Effector memory CD8-positive, alpha-beta T cell (primary cell): ENCODE data around the gene ACTR1B.

Experiments
- ATAC-seq: fragments of 150-1000 bp; cut with Tn5 transposase; replicated peaks from 2 replicates; pipeline ENCODE4 v1.10.0; 2021; ENCODE audit warnings: mild to moderate bottlenecking, moderate library complexity
- DNase-seq, 3 experiments: peaks; one replicate each; pipeline ENCODE4 v3.0.0; 2021
- H3K27ac Mint-ChIP-seq, 2 donors: one replicate each; pipeline ENCODE4 v1.8.0; 2022; ENCODE audit warnings: mild to moderate bottlenecking in 2 of 2, mixed read lengths in 2 of 2, moderate library complexity in 2 of 2
- H3K27me3 Mint-ChIP-seq, 2 donors: one replicate each; pipeline ENCODE4 v1.8.0; 2022; ENCODE audit warnings: mixed read lengths in 2 of 2
- H3K36me3 Mint-ChIP-seq: one replicate; pipeline ENCODE4 v1.8.0; 2022; ENCODE audit warnings: mild to moderate bottlenecking, moderate library complexity, mixed read lengths; ENCODE audit not compliant: insufficient read depth
- H3K4me1 Mint-ChIP-seq, 2 donors: one replicate each; pipeline ENCODE4 v1.8.0; 2022; ENCODE audit warnings: low read depth in 2 of 2, mixed read lengths in 2 of 2
- H3K4me3 Mint-ChIP-seq, 2 donors: one replicate each; pipeline ENCODE4 v1.8.0; 2022; ENCODE audit warnings: mild to moderate bottlenecking in 2 of 2, mixed read lengths in 2 of 2, moderate library complexity in 2 of 2
- H3K9me3 Mint-ChIP-seq, 2 donors: one replicate each; pipeline ENCODE4 v1.8.0; 2022; ENCODE audit warnings: mixed read lengths in 2 of 2

The ACTR1B gene

GRCh38 chr2:97660044-97660774 is 3.6 kb downstream of the ACTR1B start:
- Mint-ChIP-seq H3K4me3 (no peak overlapping the region), H3K36me3 (peaks cover 47% of the 10 kb centered on the region)

GRCh38 chr2:97659256-97660043 is 4.4 kb downstream of the ACTR1B start:
- Mint-ChIP-seq H3K36me3 (peaks cover 51% of the 10 kb centered on the region), H3K4me3 (no peak overlapping the region), H3K27ac (peak overlapping the region in 1 of 2 donors; percentile 72)

More at GRCh38 chr2:97660044-97660774, 3.6 kb downstream of the ACTR1B start:
- DNase-seq (no peak), ATAC-seq (no peak)
- Mint-ChIP-seq H3K4me1 (peaks cover 29 to 31% of the 10 kb centered on the region in 2 donors), H3K27me3 (no peaks in the 10 kb centered on the region), H3K27ac (peak overlapping the region in 1 of 2 donors; percentile 72), H3K9me3 (no peaks in the 10 kb centered on the region)

GRCh38 chr2:97658691-97659157 is 5.1 kb downstream of the ACTR1B start:
- peak overlapping the region in 1 of 2 donors; percentile 6 for H3K27ac Mint-ChIP-seq

More at GRCh38 chr2:97659256-97660043, 4.4 kb downstream of the ACTR1B start:
- Mint-ChIP-seq H3K4me1 (peaks cover 25 to 31% of the 10 kb centered on the region in 2 donors), H3K9me3 (no peaks in the 10 kb centered on the region), H3K27me3 (no peaks in the 10 kb centered on the region)
- no peak for DNase-seq
- ATAC-seq, result no peak

GRCh38 chr2:97657986-97658690 is 5.7 kb downstream of the ACTR1B start:
- no peaks in the 10 kb centered on the region for H3K9me3 Mint-ChIP-seq
- no peaks in the 10 kb centered on the region for H3K27me3 Mint-ChIP-seq
- no peak overlapping the region for H3K4me3 Mint-ChIP-seq
- no peak for DNase-seq
- no peak for ATAC-seq
- peak overlapping the region in 1 of 2 donors; percentile 17 for H3K27ac Mint-ChIP-seq
- H3K36me3 Mint-ChIP-seq, result peaks cover 44% of the 10 kb centered on the region
- H3K4me1 Mint-ChIP-seq, result peaks cover 23 to 29% of the 10 kb centered on the region in 2 donors

More at GRCh38 chr2:97658691-97659157, 5.1 kb downstream of the ACTR1B start:
- Mint-ChIP-seq H3K36me3 (peaks cover 47% of the 10 kb centered on the region), H3K27me3 (no peaks in the 10 kb centered on the region), H3K4me1 (peaks cover 25 to 31% of the 10 kb centered on the region in 2 donors), H3K4me3 (no peak overlapping the region), H3K9me3 (no peaks in the 10 kb centered on the region)
- DNase-seq (no peak), ATAC-seq (no peak)

- no peak overlapping the region for H3K4me3 Mint-ChIP-seq
- peaks cover 38% of the 10 kb centered on the region for H3K36me3 Mint-ChIP-seq
- H3K9me3 Mint-ChIP-seq, result no peaks in the 10 kb centered on the region
- ATAC-seq (no peak), DNase-seq (no peak)
- H3K4me1 Mint-ChIP-seq, result peaks cover 13 to 19% of the 10 kb centered on the region in 2 donors
- H3K27ac Mint-ChIP-seq, result peak overlapping the region; percentile 17 to 25
- H3K27me3 Mint-ChIP-seq, result no peaks in the 10 kb centered on the region
These were observed 6.8 kb downstream of the ACTR1B start for GRCh38 chr2:97656905-97657587.

- ATAC-seq (no peak), DNase-seq (no peak)
- no peaks in the 10 kb centered on the region for H3K9me3 Mint-ChIP-seq
- peaks cover 6 to 11% of the 10 kb centered on the region in 2 donors for H3K4me1 Mint-ChIP-seq
- H3K27ac Mint-ChIP-seq, result no peak overlapping the region
- peaks cover 38% of the 10 kb centered on the region for H3K36me3 Mint-ChIP-seq
- H3K27me3 Mint-ChIP-seq, result no peaks in the 10 kb centered on the region
- no peak overlapping the region for H3K4me3 Mint-ChIP-seq
These were observed 7.6 kb downstream of the ACTR1B start for GRCh38 chr2:97656129-97656755.

- no peak for DNase-seq
- peak; percentile 31 for ATAC-seq
- Mint-ChIP-seq H3K27me3 (no peaks in the 10 kb centered on the region), H3K9me3 (no peaks in the 10 kb centered on the region), H3K4me3 (no peak overlapping the region), H3K36me3 (peaks cover 48% of the 10 kb centered on the region), H3K4me1 (peaks cover 2 to 5% of the 10 kb centered on the region in 2 donors), H3K27ac (peak overlapping the region in 1 of 2 donors; percentile 21)
These were observed 9.1 kb downstream of the ACTR1B start for GRCh38 chr2:97654791-97655190.

- peaks cover 48% of the 10 kb centered on the region for H3K36me3 Mint-ChIP-seq
- peak overlapping the region in 1 of 2 donors; percentile 21 for H3K27ac Mint-ChIP-seq
- peaks cover 0 to 2% of the 10 kb centered on the region in 2 donors for H3K4me1 Mint-ChIP-seq
- peak; percentile 21 for ATAC-seq
- H3K27me3 Mint-ChIP-seq, result no peaks in the 10 kb centered on the region
- no peak overlapping the region for H3K4me3 Mint-ChIP-seq
- no peaks in the 10 kb centered on the region for H3K9me3 Mint-ChIP-seq
- no peak for DNase-seq
These were observed 9.5 kb downstream of the ACTR1B start for GRCh38 chr2:97654309-97654708.

GRCh38 chr2:97653874-97654273 is 10.0 kb downstream of the ACTR1B start:
- peaks cover 49% of the 10 kb centered on the region for H3K36me3 Mint-ChIP-seq
- H3K27me3 Mint-ChIP-seq, result no peaks in the 10 kb centered on the region
- DNase-seq (no peak), ATAC-seq (no peak)
- peak overlapping the region in 1 of 2 donors; percentile 21 for H3K27ac Mint-ChIP-seq
- no peak overlapping the region for H3K4me3 Mint-ChIP-seq
- H3K9me3 Mint-ChIP-seq, result no peaks in the 10 kb centered on the region
- H3K4me1 Mint-ChIP-seq, result peaks cover 0 to 2% of the 10 kb centered on the region in 2 donors

- Mint-ChIP-seq H3K4me3 (no peak overlapping the region), H3K27ac (peak overlapping the region in 1 of 2 donors; percentile 21), H3K4me1 (peaks cover 0 to 2% of the 10 kb centered on the region in 2 donors), H3K27me3 (no peaks in the 10 kb centered on the region), H3K36me3 (peaks cover 48% of the 10 kb centered on the region), H3K9me3 (no peaks in the 10 kb centered on the region)
- ATAC-seq (no peak), DNase-seq (no peak)
These were observed 10.4 kb downstream of the ACTR1B start for GRCh38 chr2:97653473-97653872.

GRCh38 chr2:97651114-97651513 is 12.7 kb downstream of the ACTR1B start:
- Mint-ChIP-seq H3K9me3 (no peaks in the 10 kb centered on the region), H3K36me3 (peaks cover 43% of the 10 kb centered on the region), H3K4me1 (peaks cover 9% of the 10 kb centered on the region in 2 donors), H3K4me3 (no peak overlapping the region), H3K27ac (no peak overlapping the region), H3K27me3 (no peaks in the 10 kb centered on the region)
- DNase-seq (no peak), ATAC-seq (no peak)

GRCh38 chr2:97646977-97647376 is 16.9 kb downstream of the ACTR1B start:
- H3K36me3 Mint-ChIP-seq, result peaks cover 45% of the 10 kb centered on the region
- ATAC-seq, result no peak

More at GRCh38 chr2:97646977-97647376, 16.9 kb downstream of the ACTR1B start:
- Mint-ChIP-seq H3K4me1 (peaks cover 14 to 18% of the 10 kb centered on the region in 2 donors), H3K9me3 (no peaks in the 10 kb centered on the region), H3K27me3 (no peaks in the 10 kb centered on the region), H3K4me3 (peak overlapping the region; percentile 91), H3K27ac (peak overlapping the region; percentile 90 to 94)
- no peak for DNase-seq
